Common myeloid progenitor, CD34-positive (primary cell): ENCODE results near the gene TMPRSS13.
A peak's percentile ranks its signal among the peaks of the same experiment; 100 is the strongest.

Experiments
- CTCF ChIA-PET: fragments of 350-600 bp; sonication (Branson Sonifier 250); formaldehyde crosslinking; loops from one replicate; lab custom pipeline; 2021; ENCODE audit warnings: antibody characterized with exemption; lab: Charles Lee
- POLR2A ChIA-PET: fragments of 350-600 bp; sonication (Branson Sonifier 250); formaldehyde crosslinking; loops from one replicate; lab custom pipeline; 2021; ENCODE audit warnings: antibody characterized with exemption; lab: Charles Lee
- DNase-seq, 3 donors: peaks; one replicate each; pipeline versions ENCODE4 v3.0.0 to v3.0.0-alpha.2; 2013
- H3K27ac ChIP-seq, 2 experiments: 1 replicate in 1 of 2; 2 replicates in 1 of 2; pipeline ENCODE4 v1.7.0; 2013; ENCODE audit warnings: inconsistent platforms in 2 of 2, low read length in 2 of 2, mild to moderate bottlenecking in 2 of 2, low read depth in 1 of 2, moderate library complexity in 1 of 2; ENCODE audit not compliant: severe bottlenecking in 2 of 2, insufficient read depth in 1 of 2, poor library complexity in 1 of 2
- H3K27me3 ChIP-seq, 5 experiments: replicated peaks in 2 of 5; 1 replicate in 3 of 5; 2 replicates in 2 of 5; pipeline versions ENCODE4 v1.6.1 to v1.7.0; 2013; ENCODE audit warnings: low read length in 4 of 5, mild to moderate bottlenecking in 2 of 5, moderate library complexity in 2 of 5, inconsistent platforms in 1 of 5; ENCODE audit not compliant: insufficient read depth in 5 of 5, control insufficient read depth in 4 of 5
- H3K36me3 ChIP-seq, 4 experiments: 1 replicate in 2 of 4; 2 replicates in 2 of 4; pipeline versions ENCODE4 v1.6.1 to v1.7.0; 2013; ENCODE audit warnings: low read length in 3 of 4, control low read depth in 1 of 4, mild to moderate bottlenecking in 1 of 4; ENCODE audit not compliant: control insufficient read depth in 4 of 4, insufficient read depth in 4 of 4
- H3K4me1 ChIP-seq, 4 experiments: 1 replicate in 3 of 4; 2 replicates in 1 of 4; pipeline versions ENCODE4 v1.6.1 to v1.7.1; 2013; ENCODE audit warnings: low read length in 3 of 4, mild to moderate bottlenecking in 3 of 4, control low read depth in 1 of 4, inconsistent platforms in 1 of 4, moderate library complexity in 1 of 4; ENCODE audit not compliant: control insufficient read depth in 4 of 4, insufficient read depth in 4 of 4; ENCODE audit errors: control extremely low read depth in 1 of 4
- H3K4me3 ChIP-seq, 7 experiments: 1 replicate in 4 of 7; 2 replicates in 3 of 7; pipeline versions ENCODE4 v1.5.1 to v1.7.0; 2013; ENCODE audit warnings: mild to moderate bottlenecking in 7 of 7, low read length in 6 of 7, moderate library complexity in 6 of 7, inconsistent platforms in 2 of 7, low read depth in 2 of 7, control low read depth in 1 of 7; ENCODE audit not compliant: insufficient read depth in 4 of 7, control insufficient read depth in 1 of 7; ENCODE audit errors: extremely low read depth in 1 of 7
- H3K9me3 ChIP-seq, 5 experiments: 1 replicate in 4 of 5; 2 replicates in 1 of 5; pipeline versions ENCODE4 v1.6.1 to v1.7.1; 2013; ENCODE audit warnings: low read length in 4 of 5, mild to moderate bottlenecking in 2 of 5, inconsistent platforms in 1 of 5, low read depth in 1 of 5, moderate library complexity in 1 of 5; ENCODE audit not compliant: control insufficient read depth in 4 of 5, insufficient read depth in 2 of 5; ENCODE audit errors: control extremely low read depth in 1 of 5
- WGBS: methylation state at CpG from one replicate; pipeline ENCODE4 v1.1.5; 2013; ENCODE audit not compliant: insufficient coverage; 5-methylcytosine and 5-hydroxymethylcytosine counted together

The TMPRSS13 gene

DNA sequence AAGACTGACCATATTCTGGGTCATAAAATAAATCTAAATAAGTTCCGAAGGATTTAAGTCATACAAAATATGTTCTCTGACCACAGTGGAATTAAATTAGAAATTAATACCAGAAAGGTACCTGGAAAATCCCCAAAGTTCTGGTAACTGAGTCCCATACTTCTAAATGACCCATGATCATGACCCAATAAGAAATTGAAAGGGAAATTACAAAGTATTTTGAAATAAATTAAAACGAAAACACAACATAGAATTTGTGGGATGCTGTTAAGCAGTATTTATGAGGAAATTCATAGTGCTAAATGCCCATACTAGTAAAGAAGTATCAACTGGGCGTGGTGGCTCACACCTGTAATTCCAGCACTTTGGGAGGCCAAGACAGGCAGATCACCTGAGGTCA, 33.6 kb upstream of the TMPRSS13 start:
- H3K27me3 ChIP-seq = no peaks in the 10 kb centered on the region
- no peak for DNase-seq
- no peak overlapping the region for H3K4me3 ChIP-seq
- ChIA-PET CTCF (interaction anchor here (1.0 to 1.7 kb wide), 3 partner anchors 12 to 15 kb away, joined by 5 to 7 read pairs (median 5); no protein-coding TSS in a partner anchor), POLR2A (no interaction called here)
- no peak overlapping the region for H3K27ac ChIP-seq
- peaks cover 0 to 12% (median 0%) of the 10 kb centered on the region in 4 experiments for H3K4me1 ChIP-seq
- H3K9me3 ChIP-seq = peaks cover 0 to 10% (median 6%) of the 10 kb centered on the region in 5 experiments
- H3K36me3 ChIP-seq = no peaks in the 10 kb centered on the region
- WGBS = 100% methylated on average over 1 of the region's 3 CpGs

- no peak overlapping the region for H3K4me3 ChIP-seq
- 98% methylated on average over 8 of the region's 10 CpGs for WGBS
- no peaks in the 10 kb centered on the region for H3K36me3 ChIP-seq
- peaks cover 0 to 12% (median 9%) of the 10 kb centered on the region in 5 experiments for H3K9me3 ChIP-seq
- no peaks in the 10 kb centered on the region for H3K27me3 ChIP-seq
- H3K27ac ChIP-seq = no peak overlapping the region
- CTCF ChIA-PET = interaction anchor here (1.7 kb wide), 1 partner anchor 11 kb away, joined by 7 read pairs; no protein-coding TSS in a partner anchor
- H3K4me1 ChIP-seq = peaks cover 0 to 12% (median 0%) of the 10 kb centered on the region in 4 experiments
- POLR2A ChIA-PET = no interaction called here
- DNase-seq = no peak
Measured at GRCh38 chr11:117961896-117962295, 32.7 kb upstream of the TMPRSS13 start.

GRCh38 chr11:117960406-117960805, 31.2 kb upstream of the TMPRSS13 start:
- WGBS = no CpG with 5 or more reads among the region's 1 CpG
- peaks cover 0 to 12% (median 0%) of the 10 kb centered on the region in 4 experiments for H3K4me1 ChIP-seq
- H3K27me3 ChIP-seq = no peaks in the 10 kb centered on the region
- ChIA-PET CTCF (interaction anchor here (0.8 to 1.4 kb wide), 5 partner anchors 9 to 116 kb away, joined by 3 to 4 read pairs (median 3); no protein-coding TSS in a partner anchor), POLR2A (no interaction called here)
- no peak overlapping the region for H3K27ac ChIP-seq
- peaks cover 0 to 12% (median 9%) of the 10 kb centered on the region in 5 experiments for H3K9me3 ChIP-seq
- H3K4me3 ChIP-seq = no peak overlapping the region
- H3K36me3 ChIP-seq = no peaks in the 10 kb centered on the region
- DNase-seq = no peak

- no peaks in the 10 kb centered on the region for H3K36me3 ChIP-seq
- no CpG with 5 or more reads among the region's 1 CpG for WGBS
- no peak overlapping the region for H3K4me3 ChIP-seq
- POLR2A ChIA-PET = no interaction called here
- no peaks in the 10 kb centered on the region for H3K27me3 ChIP-seq
- H3K4me1 ChIP-seq = peaks cover 0 to 12% (median 0%) of the 10 kb centered on the region in 4 experiments
- DNase-seq = peak in 1 of 3 donors; percentile 36
- CTCF ChIA-PET = interaction anchor here (0.8 to 1.4 kb wide), 5 partner anchors 8 to 115 kb away, joined by 3 to 4 read pairs (median 3); no protein-coding TSS in a partner anchor
- peaks cover 0 to 12% (median 9%) of the 10 kb centered on the region in 5 experiments for H3K9me3 ChIP-seq
- H3K27ac ChIP-seq = no peak overlapping the region
Measured at GRCh38 chr11:117959438-117960149, 30.4 kb upstream of the TMPRSS13 start.

DNA sequence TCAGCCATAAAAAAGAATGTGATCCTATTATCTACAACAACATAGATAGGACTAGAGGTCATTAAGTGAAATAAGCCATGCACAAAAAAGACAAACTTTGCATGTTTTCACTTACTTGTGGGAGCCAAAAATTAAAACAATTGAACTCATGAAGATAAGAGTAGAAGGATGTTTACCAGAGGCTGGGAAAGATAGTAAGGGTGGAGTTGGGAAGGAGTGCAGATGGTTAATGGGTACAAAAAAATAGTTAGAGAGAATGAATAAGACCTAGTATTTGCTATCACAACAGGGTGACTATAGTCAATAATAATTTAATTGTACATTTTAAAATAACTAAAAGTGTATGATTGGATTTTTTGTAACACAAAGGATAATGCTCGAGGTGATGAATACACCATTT, 29.7 kb upstream of the TMPRSS13 start:
- CTCF ChIA-PET = no interaction called here
- peaks cover 0 to 12% (median 9%) of the 10 kb centered on the region in 5 experiments for H3K9me3 ChIP-seq
- no peaks in the 10 kb centered on the region for H3K36me3 ChIP-seq
- no CpG with 5 or more reads among the region's 1 CpG for WGBS
- peaks cover 0 to 14% (median 0%) of the 10 kb centered on the region in 4 experiments for H3K4me1 ChIP-seq
- POLR2A ChIA-PET = no interaction called here
- no peaks in the 10 kb centered on the region for H3K27me3 ChIP-seq
- peak overlapping the region in 1 of 7 experiments; percentile 6 for H3K4me3 ChIP-seq
- no peak overlapping the region for H3K27ac ChIP-seq
- DNase-seq = no peak

DNA sequence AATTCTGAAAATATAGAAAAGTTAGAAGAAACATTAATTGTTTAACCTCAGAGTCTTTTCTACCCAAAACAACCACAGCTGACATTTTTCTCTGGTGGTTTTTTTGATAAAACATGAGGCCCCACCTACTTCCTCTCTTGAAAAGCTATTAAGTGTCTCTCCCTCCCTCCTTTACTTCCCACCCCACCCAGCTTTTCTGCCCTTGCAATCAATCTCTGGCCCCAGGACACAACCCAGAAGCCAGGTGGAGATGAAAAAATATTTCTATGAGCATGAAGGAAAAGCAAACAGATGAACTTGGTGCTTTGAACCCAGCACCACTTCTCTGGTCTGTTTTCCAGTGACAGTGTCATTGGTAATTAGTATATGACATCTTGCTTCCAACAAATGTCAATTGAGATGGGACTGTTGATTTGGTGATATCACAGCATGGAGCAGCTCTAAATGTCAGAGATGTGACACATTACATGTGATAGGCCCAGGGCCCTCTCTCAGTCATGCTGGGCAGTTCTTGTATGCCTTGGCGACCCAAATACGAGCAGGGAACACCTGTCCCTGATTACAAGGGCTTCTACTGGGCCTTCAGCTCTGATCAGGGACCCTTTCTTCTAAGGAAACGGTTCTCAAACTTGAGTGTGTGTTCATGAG, 23.9 kb upstream of the TMPRSS13 start:
- Histone ChIP-seq H3K4me1 (peaks cover 19 to 45% (median 39%) of the 10 kb centered on the region in 4 experiments), H3K4me3 (peak overlapping the region in 1 of 7 experiments; percentile 32), H3K27me3 (no peaks in the 10 kb centered on the region), H3K36me3 (no peaks in the 10 kb centered on the region), H3K9me3 (peaks cover 0 to 6% (median 0%) of the 10 kb centered on the region in 5 experiments), H3K27ac (peak overlapping the region in 1 of 2 experiments; percentile 37)
- 97% methylated on average over 3 of the region's 3 CpGs for WGBS
- POLR2A ChIA-PET = no interaction called here
- CTCF ChIA-PET = interaction anchor here (0.8 to 12.3 kb wide), 16 partner anchors 9 to 137 kb away, joined by 3 to 229 read pairs (median 4); no protein-coding TSS in a partner anchor
- peak; percentile 47 to 78 (median 73) for DNase-seq
